A673 (cell line): ENCODE measurements around the gene CKMT2. TPM values are rescaled to one million over a fixed set of nuclear protein-coding genes. Genes with fewer than 3 reads are reported as not detected.

Source experiments
- BruUV-seq: library from RNA; stranded (reverse); fragments of 400-500 nt; replicated peaks from 2 replicates; lab custom pipeline; 2021; lab: Mats Ljungman, UMichigan
- CTCF ChIA-PET: fragments of 300-600 bp; sonication (Branson Sonifier 250); formaldehyde crosslinking; loops from one replicate; lab custom pipeline; 2022; ENCODE audit warnings: antibody characterized with exemption; lab: Charles Lee
- POLR2A ChIA-PET: fragments of 300-600 bp; sonication (Branson Sonifier 250); formaldehyde crosslinking; loops from one replicate; lab custom pipeline; 2022; ENCODE audit warnings: antibody characterized with exemption; ENCODE audit not compliant: low non-redundant PET; lab: Charles Lee
- DNase-seq: peaks from one replicate; pipeline ENCODE4 v3.0.0-alpha.2; 2015; ENCODE audit warnings: low spot score
- H3K27ac ChIP-seq: fragments of 200-600 bp; sonication (generic); 2 replicates; pipeline ENCODE4 v1.5.1; 2016; ENCODE audit warnings: mixed run types, low read depth, mild to moderate bottlenecking, mixed read lengths, antibody characterized with exemption, low read length; ENCODE audit not compliant: poor library complexity, severe bottlenecking
- H3K27me3 ChIP-seq: fragments of 200-600 bp; sonication (generic); replicated peaks from 2 replicates; pipeline ENCODE4 v1.6.1; 2017; ENCODE audit warnings: mixed run types, low read depth, mild to moderate bottlenecking, mixed read lengths, antibody characterized with exemption, low read length; ENCODE audit not compliant: insufficient read depth, poor library complexity
- H3K36me3 ChIP-seq: fragments of 200-600 bp; sonication (generic); 2 replicates; pipeline ENCODE4 v1.6.1; 2016; ENCODE audit warnings: mixed run types, mild to moderate bottlenecking, mixed read lengths, antibody characterized with exemption, low read length; ENCODE audit not compliant: insufficient read depth, poor library complexity, severe bottlenecking
- H3K4me1 ChIP-seq: fragments of 200-600 bp; sonication (generic); 2 replicates; pipeline ENCODE4 v1.6.1; 2017; ENCODE audit warnings: mixed run types, mild to moderate bottlenecking, mixed read lengths, antibody characterized with exemption, low read length; ENCODE audit not compliant: insufficient read depth, poor library complexity, severe bottlenecking
- H3K4me3 ChIP-seq: fragments of 200-600 bp; sonication (generic); 2 replicates; pipeline ENCODE4 v1.5.1; 2016; ENCODE audit warnings: low read depth, mixed run types, mild to moderate bottlenecking, mixed read lengths, low read length; ENCODE audit not compliant: poor library complexity, severe bottlenecking
- H3K9me3 ChIP-seq: fragments of 200-600 bp; sonication (generic); 2 replicates; pipeline ENCODE4 v1.6.1; 2016; ENCODE audit warnings: mixed run types, low read depth, mild to moderate bottlenecking, mixed read lengths, antibody characterized with exemption, low read length; ENCODE audit not compliant: poor library complexity, severe bottlenecking
- CTCF ChIP-seq: fragments of 300-800, 200-600 bp; sonication (generic); conservative IDR thresholded peaks from 2 replicates; pipeline ENCODE4 v1.5.1; 2017; ENCODE audit warnings: low read depth, mild to moderate bottlenecking, antibody characterized with exemption, low read length, moderate library complexity, mixed read lengths
- EZH2 ChIP-seq: fragments of 200-600 bp; sonication (generic); IDR thresholded peaks from 2 replicates; pipeline ENCODE4 v1.6.1; 2017; ENCODE audit warnings: borderline replicate concordance, low read depth, mild to moderate bottlenecking, mixed read lengths, antibody characterized with exemption, low read length; ENCODE audit not compliant: poor library complexity, severe bottlenecking
- intact Hi-C: fragments of 100-400 bp; cut with micrococcal nuclease; formaldehyde crosslinking; loops from one replicate; pipeline ENCODE4 v1.10.0; 2022; ENCODE audit not compliant: unreplicated experiment
- total RNA-seq: library from RNA; stranded (reverse); gene quantifications from 2 replicates; pipeline ENCODE4 v1.2.3, GENCODE V29; 2021

The CKMT2 gene
- total RNA-seq, 1 experiment from 2014 or later, result not detected

- ChIA-PET CTCF (no interaction called here), POLR2A (no interaction called here)
- H3K27me3 ChIP-seq, result no peaks in the 10 kb centered on the region
- intact Hi-C loops, result no loop called here
- no peak for DNase-seq
- no peaks in the 10 kb centered on the region for H3K9me3 ChIP-seq
- no peaks in the 10 kb centered on the region for H3K36me3 ChIP-seq
- no peak overlapping the region for H3K27ac ChIP-seq
- H3K4me3 ChIP-seq, result no peak overlapping the region
- H3K4me1 ChIP-seq, result no peaks in the 10 kb centered on the region
- TF ChIP-seq EZH2, result no peak
- TF ChIP-seq CTCF, result no peak
- BruUV-seq, result no TSS peak
These were observed 1.7 kb downstream of the CKMT2 start for GRCh38 chr5:81234801-81235200.

GRCh38 chr5:81235287-81236072 lies 2.4 kb downstream of the CKMT2 start:
- Histone ChIP-seq H3K27ac (no peak overlapping the region), H3K27me3 (no peaks in the 10 kb centered on the region), H3K4me1 (no peaks in the 10 kb centered on the region), H3K9me3 (no peaks in the 10 kb centered on the region), H3K4me3 (no peak overlapping the region), H3K36me3 (no peaks in the 10 kb centered on the region)
- intact Hi-C loops, result no loop called here
- CTCF ChIA-PET, result no interaction called here
- POLR2A ChIA-PET, result no interaction called here
- no peak for TF ChIP-seq EZH2
- no peak for TF ChIP-seq CTCF
- DNase-seq, result no peak
- no TSS peak for BruUV-seq

- TF ChIP-seq CTCF (no peak), EZH2 (no peak)
These were observed 5.3 kb downstream of the CKMT2 start for GRCh38 chr5:81238460-81238859.

More at GRCh38 chr5:81238460-81238859, 5.3 kb downstream of the CKMT2 start:
- Histone ChIP-seq H3K4me3 (no peak overlapping the region), H3K4me1 (no peaks in the 10 kb centered on the region), H3K27ac (no peak overlapping the region), H3K9me3 (no peaks in the 10 kb centered on the region), H3K27me3 (no peaks in the 10 kb centered on the region), H3K36me3 (no peaks in the 10 kb centered on the region)
- no peak for DNase-seq
- ChIA-PET CTCF (no interaction called here), POLR2A (no interaction called here)
- no TSS peak for BruUV-seq
- intact Hi-C loops, result no loop called here
